NCI-H82 (cell line): ENCODE data around the gene ADNP2.
A peak's percentile ranks its signal among the peaks of the same experiment; 100 is the strongest.

Source experiments
- DNase-seq: peaks from one replicate; lab custom pipeline; 2025; lab: John Stamatoyannopoulos, UW

The ADNP2 gene

GRCh38 chr18:80105369-80106167, 3.5 kb upstream of the ADNP2 start:
- no peak for DNase-seq

- no peak for DNase-seq
Measured at GRCh38 chr18:80106482-80107051, 2.5 kb upstream of the ADNP2 start.

- DNase-seq = no peak
Measured at GRCh38 chr18:80107426-80107825, 1.6 kb upstream of the ADNP2 start.

- DNase-seq = no peak
Measured at GRCh38 chr18:80108121-80108536, 933 bp upstream of the ADNP2 start.

- DNase-seq = peak; percentile 68
Measured at GRCh38 chr18:80109676-80110078, 615 bp downstream of the ADNP2 start.

GRCh38 chr18:80112624-80113248, 3.7 kb downstream of the ADNP2 start:
- DNase-seq = no peak

GRCh38 chr18:80115035-80115434, 6.0 kb downstream of the ADNP2 start:
- no peak for DNase-seq

- DNase-seq = no peak
Measured at GRCh38 chr18:80119111-80119510, 10.0 kb downstream of the ADNP2 start.

GRCh38 chr18:80120932-80121331, 11.9 kb downstream of the ADNP2 start:
- no peak for DNase-seq

- DNase-seq = no peak
Measured at GRCh38 chr18:80124131-80124530, 15.1 kb downstream of the ADNP2 start.

GRCh38 chr18:80126797-80127196, 17.7 kb downstream of the ADNP2 start:
- DNase-seq = no peak

- no peak for DNase-seq
Measured at GRCh38 chr18:80127635-80128034, 18.6 kb downstream of the ADNP2 start.

GRCh38 chr18:80129672-80130367, 20.8 kb downstream of the ADNP2 start:
- DNase-seq = no peak

GRCh38 chr18:80130555-80130954, 21.5 kb downstream of the ADNP2 start:
- DNase-seq = no peak

- DNase-seq = no peak
Measured at GRCh38 chr18:80132180-80132812, 23.2 kb downstream of the ADNP2 start.

GRCh38 chr18:80133124-80133523, 24.1 kb downstream of the ADNP2 start:
- DNase-seq = no peak

GRCh38 chr18:80135136-80135535, 26.1 kb downstream of the ADNP2 start:
- DNase-seq = no peak

GRCh38 chr18:80136679-80137078, 27.6 kb downstream of the ADNP2 start:
- no peak for DNase-seq

GRCh38 chr18:80137137-80137536, 28.1 kb downstream of the ADNP2 start:
- no peak for DNase-seq

- no peak for DNase-seq
Measured at GRCh38 chr18:80137976-80138375, 28.9 kb downstream of the ADNP2 start.

- DNase-seq = no peak
Measured at GRCh38 chr18:80140455-80140985, 31.5 kb downstream of the ADNP2 start.

- no peak for DNase-seq
Measured at GRCh38 chr18:80143881-80144280, 34.8 kb downstream of the ADNP2 start.
